Ectodermal cell (in vitro differentiated cells): Measurements from ENCODE around the gene TBC1D4.
"Not testable (repeated sequence)": the region's sequence is repeated elsewhere in the genome, so short reads cannot be mapped to it uniquely, and the experiment has no call there.

Experiments
- H3K27ac ChIP-seq: 2 replicates; pipeline ENCODE4 v1.7.0; 2013; ENCODE audit warnings: mild to moderate bottlenecking, low read depth, low read length; ENCODE audit not compliant: insufficient read depth, poor library complexity, severe bottlenecking
- H3K27me3 ChIP-seq: 2 replicates; pipeline ENCODE4 v1.7.0; 2013; ENCODE audit warnings: mild to moderate bottlenecking, low read length; ENCODE audit not compliant: insufficient read depth, control insufficient read depth, poor library complexity, severe bottlenecking
- H3K36me3 ChIP-seq: one replicate; pipeline ENCODE4 v1.7.0; 2013; ENCODE audit warnings: low read length; ENCODE audit not compliant: control insufficient read depth, insufficient read depth
- H3K4me1 ChIP-seq: one replicate; pipeline ENCODE4 v1.7.0; 2013; ENCODE audit warnings: low read length; ENCODE audit not compliant: control insufficient read depth, insufficient read depth
- H3K4me3 ChIP-seq: 2 replicates; pipeline ENCODE4 v1.7.0; 2013; ENCODE audit warnings: low read depth, low read length, control low read depth; ENCODE audit not compliant: insufficient read depth
- H3K9me3 ChIP-seq: 2 replicates; pipeline ENCODE4 v1.7.0; 2013; ENCODE audit warnings: mild to moderate bottlenecking, low read length, moderate library complexity; ENCODE audit not compliant: control insufficient read depth
- WGBS, 2 experiments: methylation state at CpG; one replicate each; pipeline ENCODE4 v1.1.7; 2013; ENCODE audit warnings: missing lambda C conversion rate in 2 of 2; 5-methylcytosine and 5-hydroxymethylcytosine counted together

The TBC1D4 gene

DNA sequence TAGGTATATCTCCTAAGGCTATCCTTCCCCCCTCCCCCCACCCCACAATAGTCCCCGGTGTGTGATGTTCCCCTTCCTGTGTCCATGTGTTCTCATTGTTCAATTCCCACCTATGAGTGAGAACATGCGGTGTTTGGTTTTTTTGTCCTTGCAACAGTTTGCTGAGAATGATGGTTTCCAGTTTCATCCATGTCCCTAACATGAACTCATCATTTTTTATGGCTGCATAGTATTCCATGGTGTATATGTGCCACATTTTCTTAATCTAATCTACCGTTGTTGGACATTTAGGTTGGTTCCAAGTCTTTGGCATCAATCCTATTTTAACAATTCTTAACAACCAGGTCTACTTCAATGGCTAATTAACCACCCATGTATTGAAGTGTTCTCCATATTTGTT is 130.4 kb downstream of the TBC1D4 start:
- H3K36me3 ChIP-seq, H3K4me1 ChIP-seq: not testable (repeated sequence)
- WGBS, 2 experiments = 91 to 100% methylated on average over 2 to 3 of the region's 3 CpGs

DNA sequence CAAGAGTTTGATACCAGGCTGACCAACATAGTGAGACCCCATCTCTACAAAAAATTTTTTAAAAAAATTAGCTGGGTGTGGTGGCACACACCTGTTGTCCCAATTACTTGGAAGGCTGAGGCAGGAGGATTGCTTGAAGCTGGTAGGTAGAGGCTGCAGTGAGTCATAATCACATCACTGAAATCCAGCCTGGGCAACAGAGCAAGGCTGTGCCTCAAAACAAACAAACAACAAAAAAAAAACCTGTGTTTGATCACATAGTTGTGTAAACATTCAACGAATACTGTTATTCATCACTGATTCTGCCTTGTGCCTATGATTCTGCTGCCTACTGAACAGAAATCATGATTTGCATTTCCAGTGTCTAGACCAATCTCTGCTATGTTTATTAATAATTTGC is 134.0 kb downstream of the TBC1D4 start:
- WGBS, 2 experiments = 91 to 95% methylated on average over 1 of the region's 1 CpG
- H3K36me3 ChIP-seq = no peaks in the 10 kb centered on the region

More for the DNA sequence above, 130.4 kb downstream of the TBC1D4 start:
- H3K4me3 ChIP-seq, H3K9me3 ChIP-seq, H3K27ac ChIP-seq, H3K27me3 ChIP-seq: not testable (repeated sequence)

DNA sequence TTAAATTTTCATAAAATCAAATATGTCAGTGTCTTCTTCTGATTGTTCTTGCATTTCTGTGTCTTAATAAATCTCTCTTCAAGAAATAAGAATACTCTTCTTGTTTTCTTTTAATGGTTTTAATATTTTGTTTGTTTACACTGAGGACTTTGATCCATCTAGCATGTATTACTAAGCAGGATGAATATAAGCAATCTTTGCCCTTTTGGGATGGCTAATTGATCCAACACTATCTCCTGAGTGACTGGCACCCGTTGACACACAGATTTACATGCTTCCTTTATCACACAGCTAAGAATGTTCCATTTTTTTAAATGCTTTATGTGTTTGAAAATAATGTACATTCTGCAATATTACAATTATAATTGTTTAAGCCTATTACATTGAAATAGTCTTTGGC is 134.5 kb downstream of the TBC1D4 start:
- 100% methylated on average over 1 of the region's 1 CpG for whole genome bisulfite sequencing, 2 experiments
- no peaks in the 10 kb centered on the region for H3K36me3 ChIP-seq
- no peaks in the 10 kb centered on the region for H3K9me3 ChIP-seq
- H3K27me3 ChIP-seq = no peaks in the 10 kb centered on the region
- H3K4me1 ChIP-seq = no peaks in the 10 kb centered on the region
- H3K27ac ChIP-seq = no peak overlapping the region
- H3K4me3 ChIP-seq = no peak overlapping the region

More for the DNA sequence above, 134.0 kb downstream of the TBC1D4 start:
- no peaks in the 10 kb centered on the region for H3K9me3 ChIP-seq
- no peaks in the 10 kb centered on the region for H3K27me3 ChIP-seq
- H3K4me1 ChIP-seq = no peaks in the 10 kb centered on the region
- H3K27ac ChIP-seq = no peak overlapping the region
- H3K4me3 ChIP-seq = no peak overlapping the region

DNA sequence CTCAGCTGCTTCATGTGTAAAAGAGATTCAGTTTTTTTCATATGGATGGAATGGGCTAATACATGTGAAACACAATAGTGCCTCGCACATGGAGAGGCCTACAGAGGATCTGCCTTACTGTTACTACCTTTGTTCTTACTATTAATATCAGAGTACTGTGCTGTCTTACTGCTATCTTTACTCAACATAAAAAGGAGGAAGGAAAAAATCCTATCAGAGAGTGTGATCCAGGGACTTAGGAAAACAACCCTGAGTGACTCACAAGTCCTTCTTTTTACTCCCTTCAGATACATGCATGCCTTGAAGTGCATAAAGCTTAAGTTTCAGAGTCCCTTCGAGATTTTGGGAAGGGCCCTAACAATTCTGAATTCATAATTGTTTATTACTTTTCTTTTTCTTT is 136.8 kb downstream of the TBC1D4 start:
- WGBS, 2 experiments = 88 to 100% methylated on average over 2 of the region's 2 CpGs
- H3K27ac ChIP-seq = no peak overlapping the region
- H3K36me3 ChIP-seq = peaks cover 3% of the 10 kb centered on the region
- H3K4me3 ChIP-seq = no peak overlapping the region
- H3K4me1 ChIP-seq = no peaks in the 10 kb centered on the region
- H3K27me3 ChIP-seq = no peaks in the 10 kb centered on the region
- no peaks in the 10 kb centered on the region for H3K9me3 ChIP-seq

DNA sequence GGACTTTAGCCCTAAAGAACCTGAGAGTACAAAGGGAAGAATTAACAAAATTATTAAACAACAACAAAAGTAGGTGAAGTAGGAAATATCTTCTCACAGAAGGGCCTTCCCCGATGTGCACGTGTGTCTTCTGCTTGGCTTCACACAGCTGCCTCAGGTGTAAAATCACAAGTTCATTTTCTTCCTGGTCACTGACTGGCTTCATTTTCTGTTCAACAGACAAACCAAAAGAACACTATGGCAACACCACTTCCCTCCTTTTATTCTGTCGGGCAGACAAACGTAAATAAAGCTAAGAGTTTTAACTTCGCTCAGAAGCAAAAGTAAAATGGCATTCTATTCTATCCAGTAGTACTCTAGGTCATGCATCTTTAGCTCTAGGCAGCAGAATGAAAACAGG is 140.9 kb downstream of the TBC1D4 start:
- WGBS, 2 experiments = 94 to 95% methylated on average over 5 of the region's 5 CpGs
- peaks cover 8% of the 10 kb centered on the region for H3K36me3 ChIP-seq
- no peak overlapping the region for H3K4me3 ChIP-seq
- no peaks in the 10 kb centered on the region for H3K27me3 ChIP-seq
- H3K27ac ChIP-seq = no peak overlapping the region
- H3K4me1 ChIP-seq = no peaks in the 10 kb centered on the region
- H3K9me3 ChIP-seq = no peaks in the 10 kb centered on the region

DNA sequence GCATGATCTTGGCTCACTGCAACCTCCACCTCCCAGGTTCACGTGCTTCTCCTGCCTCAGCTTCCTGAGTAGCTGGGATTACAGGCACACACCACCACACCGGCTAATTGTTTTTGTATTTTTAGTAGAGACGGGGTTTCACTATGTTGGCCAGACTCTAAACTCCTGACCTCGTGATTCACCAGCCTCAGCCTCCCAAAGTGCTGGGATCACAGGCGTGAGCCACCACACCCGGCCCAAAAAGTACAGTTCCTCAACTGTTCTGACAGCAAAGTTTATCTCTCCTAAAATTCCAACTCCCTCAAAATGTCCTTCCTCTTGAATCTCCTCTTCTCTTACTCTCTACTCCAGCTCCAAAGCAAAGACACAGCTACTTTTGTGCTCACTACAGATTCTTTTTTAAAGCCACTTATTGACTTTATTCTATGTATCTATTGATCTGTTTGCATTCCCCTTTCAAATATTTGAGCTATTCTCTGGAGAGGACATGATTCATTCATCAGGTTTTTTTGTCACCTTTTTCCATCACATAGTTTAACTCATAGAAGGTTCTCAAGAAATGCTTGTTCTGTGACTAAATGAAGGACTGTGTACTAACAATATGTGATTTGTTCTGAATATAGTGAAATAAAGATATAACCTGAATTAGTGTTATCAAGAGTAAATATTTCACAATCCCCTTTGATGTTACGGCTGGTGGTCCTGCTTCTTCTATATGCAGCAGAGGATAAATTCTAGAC is 142.2 kb downstream of the TBC1D4 start:
- H3K27ac ChIP-seq = no peak overlapping the region
- H3K9me3 ChIP-seq = no peaks in the 10 kb centered on the region
- 94% methylated on average over 7 of the region's 7 CpGs for WGBS, 2 experiments
- H3K4me3 ChIP-seq = no peak overlapping the region
- H3K27me3 ChIP-seq = no peaks in the 10 kb centered on the region
- H3K36me3 ChIP-seq = peaks cover 8% of the 10 kb centered on the region
- no peaks in the 10 kb centered on the region for H3K4me1 ChIP-seq

DNA sequence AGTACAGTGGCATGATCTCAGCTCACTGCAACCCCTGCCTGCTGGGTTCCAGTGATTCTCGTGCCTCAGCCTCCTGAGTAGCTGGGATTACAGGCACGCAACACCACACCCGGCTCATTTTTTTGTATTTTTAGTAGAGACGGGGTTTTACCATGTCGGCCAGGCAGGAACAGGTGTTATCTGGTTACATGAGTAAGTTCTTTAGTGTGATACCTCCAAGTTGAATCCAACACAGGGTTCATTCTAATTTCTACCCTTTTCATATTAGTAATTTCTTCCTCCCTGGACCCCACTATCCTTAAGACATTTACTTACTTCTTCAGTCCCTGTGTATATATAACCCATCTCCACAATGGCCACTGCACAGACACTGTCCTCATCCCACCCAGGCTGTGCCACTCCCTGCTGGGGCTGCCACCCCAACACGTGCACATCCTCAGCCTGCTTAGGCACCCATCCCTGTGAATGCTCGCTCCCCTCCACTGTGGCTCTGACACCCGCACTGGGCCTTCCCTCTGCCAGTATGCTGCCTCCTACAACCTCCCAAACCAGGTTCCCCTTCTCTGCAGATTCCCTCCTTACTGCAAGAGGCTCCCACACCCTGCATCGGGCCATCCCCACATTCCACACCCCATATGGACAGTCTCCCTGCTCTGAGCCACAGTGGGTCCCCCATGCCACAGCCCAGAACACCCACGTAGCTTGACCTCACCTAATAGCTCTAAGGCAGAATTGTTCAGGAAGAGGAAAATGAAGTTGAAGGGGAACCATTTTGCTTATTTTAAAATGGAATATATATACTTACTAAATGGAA is 147.1 kb downstream of the TBC1D4 start:
- 87 to 92% methylated on average over 9 to 10 of the region's 10 CpGs for WGBS, 2 experiments

DNA sequence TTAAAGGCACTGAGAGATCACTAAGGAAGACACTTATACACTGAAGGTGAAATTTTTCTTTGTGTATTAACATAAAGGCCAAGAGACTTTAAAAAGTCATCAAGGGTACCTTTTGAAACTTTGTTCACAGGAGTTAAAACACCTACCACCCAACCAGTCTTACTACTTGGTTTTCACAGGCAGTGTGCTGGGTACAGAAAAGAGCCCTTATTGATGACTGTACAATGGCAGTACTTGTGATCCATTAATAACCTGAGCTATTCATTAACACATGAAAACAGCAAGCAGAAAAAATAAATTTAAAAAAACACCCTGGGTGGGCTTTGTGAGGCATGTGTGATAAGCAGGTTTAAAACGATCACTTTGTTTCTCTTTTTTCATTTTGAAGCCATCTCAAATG is 148.9 kb downstream of the TBC1D4 start:
- Histone ChIP-seq H3K36me3 (peaks cover 5% of the 10 kb centered on the region), H3K27me3 (no peaks in the 10 kb centered on the region), H3K4me3 (no peak overlapping the region), H3K4me1 (no peaks in the 10 kb centered on the region), H3K9me3 (no peaks in the 10 kb centered on the region), H3K27ac (no peak overlapping the region)
- 100% methylated on average over 1 of the region's 1 CpG for WGBS, 2 experiments

More for the DNA sequence above, 147.1 kb downstream of the TBC1D4 start:
- H3K4me1 ChIP-seq = no peaks in the 10 kb centered on the region
- no peaks in the 10 kb centered on the region for H3K9me3 ChIP-seq
- H3K4me3 ChIP-seq = no peak overlapping the region
- peaks cover 5% of the 10 kb centered on the region for H3K36me3 ChIP-seq
- no peaks in the 10 kb centered on the region for H3K27me3 ChIP-seq
- H3K27ac ChIP-seq = no peak overlapping the region

DNA sequence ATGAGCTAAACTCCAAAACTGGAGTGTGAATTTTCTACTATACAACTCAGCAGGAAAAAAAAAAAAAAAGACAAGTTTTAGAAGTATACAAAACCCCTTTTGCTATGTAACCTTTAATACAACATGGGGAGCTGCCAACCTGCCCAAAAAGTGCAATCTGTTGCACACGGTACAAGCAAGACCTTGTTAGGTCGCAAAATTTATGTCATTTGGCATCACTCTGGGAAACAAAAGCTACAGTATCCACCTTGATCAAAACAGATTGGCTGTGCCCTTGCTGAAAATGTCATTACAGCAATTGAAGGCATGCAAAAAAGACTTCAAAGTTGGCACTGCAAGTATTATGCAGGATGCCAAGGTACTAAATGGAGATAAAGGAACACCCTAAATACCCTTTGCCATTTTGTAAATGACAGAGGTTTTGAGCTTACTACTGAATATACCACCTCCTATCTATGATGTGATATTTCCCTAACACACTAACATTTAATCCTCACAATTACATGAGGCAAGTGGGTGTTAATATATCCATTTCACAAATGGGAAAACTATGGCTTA is 150.1 kb downstream of the TBC1D4 start:
- no peaks in the 10 kb centered on the region for H3K27me3 ChIP-seq
- H3K9me3 ChIP-seq = no peaks in the 10 kb centered on the region
- no peaks in the 10 kb centered on the region for H3K4me1 ChIP-seq
- H3K4me3 ChIP-seq = no peak overlapping the region
- WGBS, 2 experiments = 95 to 97% methylated on average over 2 of the region's 2 CpGs
- H3K27ac ChIP-seq = no peak overlapping the region
- H3K36me3 ChIP-seq = peaks cover 5% of the 10 kb centered on the region

DNA sequence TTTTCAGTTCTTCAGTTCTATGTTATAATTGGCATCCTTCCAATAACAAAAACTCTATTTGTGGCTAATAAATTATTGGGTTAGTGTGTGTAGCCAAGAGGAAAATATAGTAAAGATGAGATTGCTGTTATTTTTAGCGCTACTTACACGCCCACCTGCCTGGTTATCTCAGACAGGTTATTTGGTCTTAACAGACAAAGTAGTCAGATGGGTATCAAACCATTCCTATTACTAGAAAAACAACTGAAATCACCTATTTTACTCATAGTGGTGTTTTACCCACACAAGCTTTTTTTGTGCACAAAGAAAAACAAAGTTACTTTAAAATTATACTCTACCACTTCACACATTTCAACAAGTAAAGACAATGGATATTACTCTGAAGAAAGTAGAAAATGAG is 151.2 kb downstream of the TBC1D4 start:
- Histone ChIP-seq H3K4me1 (no peaks in the 10 kb centered on the region), H3K27me3 (no peaks in the 10 kb centered on the region), H3K4me3 (no peak overlapping the region), H3K27ac (no peak overlapping the region), H3K36me3 (no peaks in the 10 kb centered on the region), H3K9me3 (no peaks in the 10 kb centered on the region)
- WGBS, 2 experiments = 91 to 96% methylated on average over 2 of the region's 2 CpGs
